Keratinocyte (primary cell): ENCODE results near the gene TRPT1.

Experiments
- EZH2 ChIP-seq: IDR thresholded peaks from one replicate; pipeline ENCODE4 v1.6.1; 2012; ENCODE audit warnings: inconsistent platforms, mild to moderate bottlenecking, low read length, moderate library complexity
- TF ChIP-seq, protein P1 (sequence below), 3 experiments: IDR thresholded peaks in 1 of 3; conservative IDR thresholded peaks in 1 of 3; optimal IDR thresholded peaks in 1 of 3; 2 replicates in 2 of 3; 3 replicates in 1 of 3; pipeline versions ENCODE3 to v1.5.1; 2011; ENCODE audit warnings: low read length in 3 of 3, mild to moderate bottlenecking in 3 of 3, moderate library complexity in 2 of 3, control low read depth in 1 of 3, inconsistent platforms in 1 of 3; ENCODE audit not compliant: insufficient read depth in 2 of 3; ENCODE audit errors: extremely low read depth in 1 of 3

DNA sequence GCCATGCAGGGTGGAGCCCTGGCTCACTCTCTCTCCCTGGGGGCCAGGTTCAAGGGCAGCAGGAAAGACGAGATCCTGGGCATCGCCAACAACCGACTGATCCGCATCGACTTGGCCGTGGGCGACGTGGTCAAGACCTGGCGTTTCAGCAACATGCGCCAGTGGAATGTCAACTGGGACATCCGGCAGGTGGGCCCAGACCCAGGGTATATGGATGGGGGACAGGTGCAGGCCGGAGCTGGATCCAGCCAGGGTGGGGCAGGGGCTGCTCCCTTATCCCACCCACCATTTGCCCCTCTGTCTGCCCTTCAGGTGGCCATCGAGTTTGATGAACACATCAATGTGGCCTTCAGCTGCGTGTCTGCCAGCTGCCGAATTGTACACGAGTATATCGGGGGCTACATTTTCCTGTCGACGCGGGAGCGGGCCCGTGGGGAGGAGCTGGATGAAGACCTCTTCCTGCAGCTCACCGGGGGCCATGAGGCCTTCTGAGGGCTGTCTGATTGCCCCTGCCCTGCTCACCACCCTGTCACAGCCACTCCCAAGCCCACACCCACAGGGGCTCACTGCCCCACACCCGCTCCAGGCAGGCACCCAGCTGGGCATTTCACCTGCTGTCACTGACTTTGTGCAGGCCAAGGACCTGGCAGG lies 2.9 kb downstream of the TRPT1 start:
- TF ChIP-seq, protein P1, sequence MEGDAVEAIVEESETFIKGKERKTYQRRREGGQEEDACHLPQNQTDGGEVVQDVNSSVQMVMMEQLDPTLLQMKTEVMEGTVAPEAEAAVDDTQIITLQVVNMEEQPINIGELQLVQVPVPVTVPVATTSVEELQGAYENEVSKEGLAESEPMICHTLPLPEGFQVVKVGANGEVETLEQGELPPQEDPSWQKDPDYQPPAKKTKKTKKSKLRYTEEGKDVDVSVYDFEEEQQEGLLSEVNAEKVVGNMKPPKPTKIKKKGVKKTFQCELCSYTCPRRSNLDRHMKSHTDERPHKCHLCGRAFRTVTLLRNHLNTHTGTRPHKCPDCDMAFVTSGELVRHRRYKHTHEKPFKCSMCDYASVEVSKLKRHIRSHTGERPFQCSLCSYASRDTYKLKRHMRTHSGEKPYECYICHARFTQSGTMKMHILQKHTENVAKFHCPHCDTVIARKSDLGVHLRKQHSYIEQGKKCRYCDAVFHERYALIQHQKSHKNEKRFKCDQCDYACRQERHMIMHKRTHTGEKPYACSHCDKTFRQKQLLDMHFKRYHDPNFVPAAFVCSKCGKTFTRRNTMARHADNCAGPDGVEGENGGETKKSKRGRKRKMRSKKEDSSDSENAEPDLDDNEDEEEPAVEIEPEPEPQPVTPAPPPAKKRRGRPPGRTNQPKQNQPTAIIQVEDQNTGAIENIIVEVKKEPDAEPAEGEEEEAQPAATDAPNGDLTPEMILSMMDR (optimal IDR thresholded peaks at IDR 0.05 in 1 of 3, IDR thresholded peaks at IDR 0.05 in 1 of 3, conservative IDR thresholded peaks at IDR 0.05 in 1 of 3; ENCODE audit: extremely low read depth in 1 of 3, insufficient read depth in 2 of 3, low read length in 3 of 3), result no peak
- no peak for TF ChIP-seq EZH2
